LNCAP (cell line): Measurements from ENCODE around the gene PACSIN3.

Experiments
- CTCF ChIP-seq: fragments of 450-650 bp; IDR thresholded peaks from 2 replicates; pipeline ENCODE4 v1.5.1; 2017; ENCODE audit warnings: mild to moderate bottlenecking

PACSIN3 gene

GRCh38 chr11:47222696-47223095 is 36.5 kb upstream of the PACSIN3 start:
- no peak for TF ChIP-seq CTCF

DNA sequence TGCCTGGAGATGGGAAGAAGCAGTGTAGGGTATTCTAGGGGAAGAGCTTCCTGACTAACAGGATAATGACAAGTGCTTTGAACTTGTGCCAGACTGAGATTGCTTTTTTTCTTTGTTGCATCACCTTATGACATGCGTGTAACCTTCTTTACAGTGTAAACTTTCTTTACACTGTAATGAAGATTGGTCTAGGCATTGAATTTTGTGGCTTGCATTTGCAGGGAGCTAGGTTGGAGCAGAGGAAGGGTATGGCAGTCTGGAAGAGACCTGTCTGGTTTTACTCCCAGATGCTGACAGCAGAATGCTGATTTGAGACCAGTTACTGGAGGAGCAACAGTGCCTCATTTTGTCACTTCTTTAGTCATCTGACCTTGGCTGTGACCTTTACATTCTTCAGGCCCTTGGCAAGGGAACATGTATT is 34.2 kb upstream of the PACSIN3 start:
- TF ChIP-seq CTCF: no peak

- TF ChIP-seq CTCF: no peak
Observed at GRCh38 chr11:47216121-47216798, 30.0 kb upstream of the PACSIN3 start.

DNA sequence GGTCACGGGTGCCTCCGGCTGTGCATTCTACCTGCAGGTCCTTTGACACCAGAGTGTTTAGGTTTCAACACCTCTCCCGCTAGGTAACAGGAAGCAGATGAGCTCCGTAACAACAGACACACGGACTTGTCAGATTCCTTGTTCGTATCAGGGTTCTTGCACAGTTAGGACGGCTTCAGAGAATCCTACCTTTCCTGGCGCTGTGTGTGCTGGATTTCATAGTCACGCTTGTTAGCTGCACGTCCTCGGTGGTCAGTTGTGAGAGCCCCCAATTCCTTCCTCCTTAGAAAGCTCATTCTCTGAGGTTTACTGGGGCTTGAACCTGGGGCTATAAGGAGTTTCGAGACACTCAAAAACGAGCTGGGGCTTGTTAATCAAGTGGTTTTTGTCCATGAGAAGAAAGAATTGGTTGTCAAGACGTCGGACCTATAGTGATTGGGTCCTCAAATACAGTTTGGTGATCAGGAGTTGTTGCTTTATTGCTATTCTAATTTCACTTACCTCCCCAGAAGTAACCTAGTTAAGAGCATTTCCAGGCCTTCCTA is 29.2 kb upstream of the PACSIN3 start:
- no peak for TF ChIP-seq CTCF

GRCh38 chr11:47213950-47214565 is 27.8 kb upstream of the PACSIN3 start:
- no peak for TF ChIP-seq CTCF

- TF ChIP-seq CTCF: no peak
Observed at GRCh38 chr11:47212938-47213337, 26.7 kb upstream of the PACSIN3 start.

- no peak for TF ChIP-seq CTCF
Observed at GRCh38 chr11:47208628-47209027, 22.4 kb upstream of the PACSIN3 start.
